Stimulated activated naive CD8-positive, alpha-beta T cell treated with anti-CD3 and anti-CD28 coated beads, Interleukin-15, amount 100 ng/mL, for 72 hours (primary cell): ENCODE data around the gene TOX2.

ENCODE experiments used
- ATAC-seq: fragments of 150-1000 bp; cut with Tn5 transposase; 2 replicates; pipeline ENCODE4 v1.10.0; 2021; ENCODE audit warnings: mild to moderate bottlenecking, moderate library complexity
- DNase-seq, 2 donors: peaks; one replicate each; pipeline ENCODE4 v3.0.0; 2021 to 2022
- H3K27ac Mint-ChIP-seq, 2 donors: one replicate each; pipeline ENCODE4 v1.8.0; 2022; ENCODE audit warnings: mild to moderate bottlenecking in 2 of 2, mixed read lengths in 2 of 2, moderate library complexity in 2 of 2
- H3K27me3 Mint-ChIP-seq: one replicate; pipeline ENCODE4 v1.8.0; 2022; ENCODE audit warnings: mixed read lengths
- H3K4me1 Mint-ChIP-seq: one replicate; pipeline ENCODE4 v1.8.0; 2022; ENCODE audit warnings: mild to moderate bottlenecking, mixed read lengths
- H3K4me3 Mint-ChIP-seq, 2 donors: one replicate each; pipeline ENCODE4 v1.8.0; 2022; ENCODE audit warnings: mild to moderate bottlenecking in 2 of 2, mixed read lengths in 2 of 2, moderate library complexity in 1 of 2
- H3K9me3 Mint-ChIP-seq, 2 donors: one replicate each; pipeline ENCODE4 v1.8.0; 2022; ENCODE audit warnings: mixed read lengths in 2 of 2

TOX2 gene

DNA sequence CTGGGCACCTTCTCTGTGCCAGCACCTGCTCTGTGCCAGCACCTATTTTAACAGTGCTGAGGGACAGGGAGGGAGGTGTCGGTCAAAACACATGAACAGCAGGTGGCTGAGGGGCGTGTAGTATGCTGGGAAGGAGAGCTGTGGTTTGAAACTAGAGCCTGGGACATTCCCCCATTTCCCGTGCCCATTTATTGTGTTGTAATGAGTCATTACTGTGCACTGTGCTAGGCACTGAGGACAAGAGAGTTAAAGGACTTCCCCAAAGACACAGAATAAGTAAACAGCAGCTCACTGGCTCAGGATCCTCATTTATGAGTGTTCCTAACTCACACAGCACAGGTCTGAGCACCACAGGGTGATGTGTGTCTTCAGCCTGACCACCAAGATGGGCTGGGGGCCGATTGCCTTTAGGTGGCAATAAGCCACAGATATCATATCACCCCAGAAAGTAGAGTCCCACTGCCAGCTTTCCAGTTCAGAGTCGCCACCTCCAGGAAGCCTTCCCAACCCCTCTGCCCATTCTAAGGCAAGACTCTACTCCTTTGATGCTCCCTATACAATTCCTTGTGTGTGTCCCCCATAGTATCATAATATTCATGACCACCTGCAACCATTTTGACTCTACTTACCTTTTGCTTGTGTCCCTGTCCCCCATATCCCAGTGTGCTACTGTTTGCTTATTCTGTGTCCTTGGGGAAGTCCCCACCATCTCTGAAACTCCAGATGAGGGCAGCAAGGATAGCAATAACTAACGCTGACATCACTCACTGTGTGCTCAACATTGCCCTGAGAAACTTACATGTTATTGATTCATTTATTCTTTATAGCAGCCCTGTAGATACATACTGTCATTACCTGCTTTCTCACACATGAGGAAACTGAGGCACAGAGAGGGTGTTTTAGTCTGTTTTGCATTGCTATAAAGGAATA is 87.3 kb downstream of the TOX2 start:
- H3K4me3 Mint-ChIP-seq: peak overlapping the region in 1 of 2 donors; percentile 49
- DNase-seq (peak in 1 of 2 donors; percentile 50), ATAC-seq (peak; percentile 90)
- peaks cover 48% of the 10 kb centered on the region for H3K27me3 Mint-ChIP-seq
- H3K27ac Mint-ChIP-seq: peak overlapping the region in 1 of 2 donors; percentile 82
- H3K9me3 Mint-ChIP-seq: peaks cover 10 to 15% of the 10 kb centered on the region in 2 donors
- H3K4me1 Mint-ChIP-seq: peaks cover 15% of the 10 kb centered on the region

DNA sequence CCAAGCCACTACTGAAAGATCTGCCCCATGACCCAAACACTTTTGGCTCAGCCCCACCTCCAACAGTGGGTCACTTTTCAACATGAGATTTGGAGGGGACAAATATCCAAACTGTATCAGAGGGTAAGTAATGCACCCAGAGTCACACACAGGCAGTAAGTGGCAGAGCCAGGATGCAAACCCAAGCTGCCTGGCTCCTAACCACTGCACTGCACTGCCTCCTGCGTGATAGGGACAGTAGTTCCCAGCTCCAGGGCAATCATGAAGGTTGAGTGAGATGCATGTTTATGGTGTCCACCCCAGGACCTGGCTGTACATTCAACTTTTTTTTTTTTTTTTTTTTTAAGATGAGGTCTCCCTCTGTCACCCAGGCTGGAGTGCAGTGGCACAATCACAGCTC is 88.2 kb downstream of the TOX2 start:
- peaks cover 10 to 12% of the 10 kb centered on the region in 2 donors for H3K9me3 Mint-ChIP-seq
- H3K4me1 Mint-ChIP-seq: peaks cover 15% of the 10 kb centered on the region
- DNase-seq (no peak), ATAC-seq (no peak)
- peak overlapping the region in 1 of 2 donors; percentile 82 for H3K27ac Mint-ChIP-seq
- H3K27me3 Mint-ChIP-seq: peaks cover 52% of the 10 kb centered on the region
- H3K4me3 Mint-ChIP-seq: no peak overlapping the region

DNA sequence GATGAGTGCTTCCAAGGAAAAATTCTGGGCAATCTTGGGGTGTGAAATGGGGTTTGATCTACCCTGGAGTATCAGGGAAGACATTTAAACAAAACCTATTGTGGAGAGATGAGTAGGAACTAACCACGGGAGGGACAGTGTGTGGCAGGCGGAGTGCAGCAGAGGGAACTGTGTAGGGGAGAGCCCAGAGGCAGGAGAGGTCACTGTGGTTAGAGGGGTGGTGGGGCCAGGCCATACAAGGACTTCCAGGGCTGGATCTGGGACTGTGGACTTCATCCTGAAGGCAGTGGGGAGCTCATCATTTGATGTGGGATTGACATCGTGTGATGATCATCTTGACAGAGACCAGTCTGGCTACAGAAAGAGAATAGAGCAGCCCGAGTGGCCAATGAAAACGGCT is 89.0 kb downstream of the TOX2 start:
- H3K4me3 Mint-ChIP-seq: no peak overlapping the region
- DNase-seq (no peak), ATAC-seq (no peak)
- peaks cover 15% of the 10 kb centered on the region for H3K4me1 Mint-ChIP-seq
- peaks cover 56% of the 10 kb centered on the region for H3K27me3 Mint-ChIP-seq
- peak overlapping the region; percentile 3 to 9 for H3K27ac Mint-ChIP-seq
- H3K9me3 Mint-ChIP-seq: peaks cover 10 to 11% of the 10 kb centered on the region in 2 donors

DNA sequence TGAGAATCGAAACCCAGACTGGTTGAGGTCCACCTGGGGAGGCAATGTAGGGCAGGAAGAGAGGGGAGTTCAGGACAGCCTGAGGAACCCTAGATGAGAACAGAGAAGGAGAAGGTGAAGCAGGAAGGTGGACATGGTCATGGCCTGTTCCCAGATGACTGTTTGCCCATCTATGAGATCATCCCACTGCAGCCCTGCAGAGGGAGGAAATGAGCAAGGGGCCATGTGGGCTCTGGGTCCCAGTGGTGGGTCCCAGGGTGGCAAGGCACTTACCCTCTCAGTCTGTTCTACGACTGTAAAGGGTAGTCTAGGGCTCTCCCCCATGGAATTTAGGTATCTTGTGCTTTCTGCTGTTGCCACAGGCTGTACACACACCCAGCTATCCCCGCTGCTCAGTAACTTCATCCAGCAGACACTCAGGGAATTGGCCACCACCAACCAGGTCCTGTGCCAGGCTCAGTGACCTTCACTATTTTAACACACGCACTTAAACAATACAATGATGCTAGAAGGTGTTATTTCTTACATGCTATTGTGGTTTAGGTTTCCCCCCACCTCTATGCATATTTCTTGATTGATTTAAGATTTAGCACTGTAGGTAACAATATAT is 89.8 kb downstream of the TOX2 start:
- H3K4me1 Mint-ChIP-seq: peaks cover 15% of the 10 kb centered on the region
- no peak overlapping the region for H3K27ac Mint-ChIP-seq
- peaks cover 10 to 11% of the 10 kb centered on the region in 2 donors for H3K9me3 Mint-ChIP-seq
- no peak overlapping the region for H3K4me3 Mint-ChIP-seq
- DNase-seq (no peak), ATAC-seq (no peak)
- peaks cover 60% of the 10 kb centered on the region for H3K27me3 Mint-ChIP-seq

DNA sequence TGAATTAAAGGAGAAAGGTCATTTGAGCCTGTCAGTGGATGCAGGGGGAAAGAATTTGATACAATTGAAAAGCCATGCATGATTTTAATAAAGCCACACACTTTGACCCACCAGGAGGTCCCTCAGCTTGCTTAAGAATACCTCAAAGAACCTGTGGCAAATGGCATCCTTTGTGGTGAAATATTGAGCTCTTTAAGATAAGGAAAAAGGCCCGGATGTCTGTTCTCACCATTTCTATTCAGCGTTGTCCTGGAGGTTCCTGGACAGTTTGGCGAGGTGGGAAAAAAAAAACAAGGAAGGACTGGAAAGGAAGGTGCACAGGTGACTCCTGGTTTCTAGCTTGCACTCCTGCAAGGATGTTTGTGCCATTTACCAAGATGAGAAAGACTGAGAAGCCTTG is 91.0 kb downstream of the TOX2 start:
- peaks cover 20% of the 10 kb centered on the region for H3K4me1 Mint-ChIP-seq
- H3K27ac Mint-ChIP-seq: no peak overlapping the region
- H3K4me3 Mint-ChIP-seq: no peak overlapping the region
- H3K9me3 Mint-ChIP-seq: peaks cover 0 to under 1% of the 10 kb centered on the region in 2 donors
- DNase-seq (no peak), ATAC-seq (no peak)
- H3K27me3 Mint-ChIP-seq: peaks cover 60% of the 10 kb centered on the region

DNA sequence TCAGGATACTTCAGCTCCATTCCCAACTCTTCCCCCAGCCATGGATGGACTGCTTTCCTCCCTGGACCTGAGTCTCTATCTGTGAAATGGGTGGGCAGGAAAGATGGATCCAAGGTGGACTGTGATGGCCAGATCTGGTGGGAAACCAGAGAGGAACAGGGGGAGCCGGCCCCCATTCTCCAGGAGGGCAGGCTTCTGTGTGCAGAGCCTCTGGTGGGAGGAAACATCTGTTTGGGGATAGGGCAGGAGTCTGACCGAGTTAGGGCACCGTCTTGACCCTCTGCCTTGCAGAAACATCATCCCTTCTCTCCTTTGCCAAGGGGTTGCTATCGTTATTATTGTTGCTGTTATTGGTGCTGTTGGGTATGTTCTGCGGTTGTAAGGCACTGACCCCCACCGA is 91.5 kb downstream of the TOX2 start:
- Mint-ChIP-seq H3K4me3 (no peak overlapping the region), H3K9me3 (no peaks in the 10 kb centered on the region), H3K4me1 (peaks cover 25% of the 10 kb centered on the region), H3K27me3 (peaks cover 62% of the 10 kb centered on the region), H3K27ac (no peak overlapping the region)
- DNase-seq: no peak
- ATAC-seq: no peak

DNA sequence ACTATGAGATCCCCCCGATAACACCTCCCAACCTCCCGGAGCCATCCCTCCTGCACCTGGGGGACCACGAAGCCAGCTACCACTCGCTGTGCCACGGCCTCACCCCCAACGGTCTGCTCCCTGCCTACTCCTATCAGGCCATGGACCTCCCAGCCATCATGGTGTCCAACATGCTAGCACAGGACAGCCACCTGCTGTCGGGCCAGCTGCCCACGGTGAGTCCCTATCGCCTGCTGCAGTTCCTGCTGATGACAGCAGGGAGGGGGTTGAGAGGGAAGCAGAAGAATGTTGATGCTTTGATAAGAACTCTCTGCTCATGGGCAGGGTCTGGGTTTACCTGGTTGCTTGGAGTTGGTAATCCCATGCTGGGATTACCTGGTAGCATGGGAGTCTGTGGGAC is 91.9 kb downstream of the TOX2 start:
- Mint-ChIP-seq H3K4me1 (peaks cover 26% of the 10 kb centered on the region), H3K4me3 (no peak overlapping the region), H3K9me3 (no peaks in the 10 kb centered on the region), H3K27me3 (peaks cover 67% of the 10 kb centered on the region), H3K27ac (no peak overlapping the region)
- DNase-seq: no peak
- ATAC-seq: no peak

DNA sequence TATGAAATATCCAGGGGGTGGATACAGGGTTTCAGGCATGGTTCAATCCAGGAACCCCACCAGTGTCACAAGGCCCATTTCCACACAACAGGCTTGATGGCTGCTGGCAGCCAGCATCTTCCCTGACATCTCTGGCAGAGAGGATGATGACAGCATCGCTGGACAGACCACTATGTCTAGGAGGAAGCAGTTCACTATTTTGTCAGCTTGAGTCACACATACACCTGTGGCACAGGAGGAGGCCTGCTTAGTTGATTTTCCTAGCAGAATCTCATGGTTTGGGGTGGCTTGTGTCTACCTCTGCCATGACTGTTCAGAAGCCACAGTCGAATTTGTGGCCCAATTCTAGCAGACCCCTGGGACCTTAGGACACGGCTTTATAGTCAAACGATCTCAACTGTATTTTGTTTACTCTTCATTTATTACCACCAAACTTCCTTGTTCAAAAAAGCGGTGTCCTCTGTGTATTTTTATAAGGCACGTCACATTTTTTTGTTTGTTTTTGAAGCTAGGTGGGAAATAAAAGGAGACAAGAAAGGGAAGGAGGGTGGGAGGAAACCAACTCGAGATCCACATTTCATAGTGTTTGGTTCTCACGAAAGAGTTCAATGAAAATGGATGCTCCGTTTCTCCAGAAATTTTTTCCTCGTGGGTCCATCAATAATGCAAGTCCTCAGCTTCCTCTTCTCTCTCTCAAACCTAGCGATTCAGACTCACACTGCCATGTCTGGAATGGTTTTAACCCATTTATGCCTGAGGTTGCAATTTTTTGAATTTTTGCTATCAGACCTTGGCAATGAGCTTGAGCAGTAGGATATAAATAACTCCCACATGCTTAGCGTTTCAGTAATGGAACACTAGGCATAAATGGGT is 94.4 kb downstream of the TOX2 start:
- Mint-ChIP-seq H3K27ac (no peak overlapping the region), H3K9me3 (no peaks in the 10 kb centered on the region)

DNA sequence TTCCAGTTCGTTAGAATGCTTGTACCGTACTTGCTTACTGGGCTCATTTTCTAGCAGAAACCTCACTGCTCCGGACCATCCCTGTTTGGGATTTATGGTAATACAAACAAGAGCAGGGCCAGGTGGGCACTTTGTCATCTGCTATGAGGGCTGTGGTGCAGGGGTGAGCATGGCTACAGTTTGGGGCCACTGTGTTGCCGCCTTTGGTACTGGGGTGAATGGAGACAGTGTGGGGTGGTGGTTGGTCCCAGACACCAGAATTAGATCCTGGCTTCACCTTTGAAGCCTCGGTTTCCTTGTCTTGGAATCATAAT is 95.0 kb downstream of the TOX2 start:
- no peak for DNase-seq
- H3K27ac Mint-ChIP-seq: no peak overlapping the region
- H3K9me3 Mint-ChIP-seq: no peaks in the 10 kb centered on the region
- peaks cover 22% of the 10 kb centered on the region for H3K4me1 Mint-ChIP-seq
- H3K4me3 Mint-ChIP-seq: no peak overlapping the region
- no peak for ATAC-seq
- H3K27me3 Mint-ChIP-seq: peaks cover 68% of the 10 kb centered on the region

More for the DNA sequence above, 94.4 kb downstream of the TOX2 start:
- ATAC-seq: no peak
- H3K27me3 Mint-ChIP-seq: peaks cover 73% of the 10 kb centered on the region
- no peak overlapping the region for H3K4me3 Mint-ChIP-seq
- peaks cover 22% of the 10 kb centered on the region for H3K4me1 Mint-ChIP-seq
- DNase-seq: no peak

DNA sequence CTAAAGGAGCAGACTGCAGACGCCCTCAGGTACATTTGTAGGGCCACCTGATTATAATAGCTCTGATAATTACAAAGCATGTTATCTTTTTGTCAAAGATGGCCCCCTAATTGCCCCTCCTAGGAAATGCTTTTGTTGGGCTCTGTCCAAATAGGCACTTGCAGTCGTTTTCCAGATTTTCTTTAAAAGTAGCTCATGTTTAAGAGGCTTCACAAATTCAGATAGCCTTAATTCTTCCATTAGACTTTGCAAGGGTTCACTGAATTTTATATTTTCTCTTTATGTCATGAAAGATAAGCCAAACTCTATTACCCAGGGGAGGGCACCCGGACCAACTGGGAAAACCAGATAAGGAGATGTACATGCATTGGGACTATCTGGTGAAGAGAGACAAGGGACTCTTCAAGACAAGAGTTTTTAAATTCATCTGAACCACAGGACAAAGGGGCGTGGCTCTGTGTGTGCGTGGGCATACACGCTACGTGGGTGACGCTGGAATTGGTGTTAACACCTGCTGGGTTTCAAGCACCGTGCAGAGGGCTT is 95.6 kb downstream of the TOX2 start:
- H3K4me3 Mint-ChIP-seq: no peak overlapping the region
- ATAC-seq: no peak
- peaks cover 22% of the 10 kb centered on the region for H3K4me1 Mint-ChIP-seq
- H3K27me3 Mint-ChIP-seq: peaks cover 68% of the 10 kb centered on the region
- H3K9me3 Mint-ChIP-seq: no peaks in the 10 kb centered on the region
- H3K27ac Mint-ChIP-seq: no peak overlapping the region
- no peak for DNase-seq

DNA sequence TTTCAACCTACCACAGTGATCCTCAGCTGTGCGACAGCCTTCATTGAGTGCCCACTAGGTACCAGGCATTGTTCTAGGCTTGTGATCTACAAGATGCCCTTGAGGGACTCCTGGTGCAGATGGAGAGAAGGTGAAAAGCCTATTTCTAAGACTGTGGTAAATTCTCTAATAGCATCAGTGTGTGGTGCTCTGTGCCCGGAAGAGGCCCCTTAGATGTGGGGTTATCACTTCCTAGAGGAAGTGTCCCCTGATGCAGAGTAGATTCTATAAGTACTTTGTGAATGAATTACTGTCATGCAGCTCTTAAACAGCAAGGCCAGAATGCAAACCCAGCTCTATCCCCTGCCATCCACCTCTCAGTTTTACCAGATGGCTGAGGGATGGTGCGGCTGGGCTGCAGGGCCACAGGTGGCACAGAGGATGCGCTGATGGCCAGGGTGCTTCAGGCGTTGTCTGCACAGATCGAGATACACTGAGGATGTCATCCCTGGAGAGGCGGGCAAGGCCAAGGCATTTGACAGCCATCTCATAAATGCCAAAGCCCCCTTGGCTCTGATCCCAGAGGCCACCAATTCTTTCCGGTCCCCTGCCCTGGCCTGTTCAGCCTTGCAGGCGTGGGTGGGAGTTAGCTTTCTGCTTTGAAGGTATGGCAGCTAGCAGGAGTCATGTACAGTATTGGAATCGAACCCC is 96.7 kb downstream of the TOX2 start:
- DNase-seq (peak in 1 of 2 donors; percentile 22), ATAC-seq (peak; percentile 93)
- Mint-ChIP-seq H3K9me3 (no peaks in the 10 kb centered on the region), H3K4me1 (peaks cover 22% of the 10 kb centered on the region), H3K4me3 (peak overlapping the region in 1 of 2 donors; percentile 37), H3K27me3 (peaks cover 63% of the 10 kb centered on the region), H3K27ac (peak overlapping the region; percentile 27 to 82)

DNA sequence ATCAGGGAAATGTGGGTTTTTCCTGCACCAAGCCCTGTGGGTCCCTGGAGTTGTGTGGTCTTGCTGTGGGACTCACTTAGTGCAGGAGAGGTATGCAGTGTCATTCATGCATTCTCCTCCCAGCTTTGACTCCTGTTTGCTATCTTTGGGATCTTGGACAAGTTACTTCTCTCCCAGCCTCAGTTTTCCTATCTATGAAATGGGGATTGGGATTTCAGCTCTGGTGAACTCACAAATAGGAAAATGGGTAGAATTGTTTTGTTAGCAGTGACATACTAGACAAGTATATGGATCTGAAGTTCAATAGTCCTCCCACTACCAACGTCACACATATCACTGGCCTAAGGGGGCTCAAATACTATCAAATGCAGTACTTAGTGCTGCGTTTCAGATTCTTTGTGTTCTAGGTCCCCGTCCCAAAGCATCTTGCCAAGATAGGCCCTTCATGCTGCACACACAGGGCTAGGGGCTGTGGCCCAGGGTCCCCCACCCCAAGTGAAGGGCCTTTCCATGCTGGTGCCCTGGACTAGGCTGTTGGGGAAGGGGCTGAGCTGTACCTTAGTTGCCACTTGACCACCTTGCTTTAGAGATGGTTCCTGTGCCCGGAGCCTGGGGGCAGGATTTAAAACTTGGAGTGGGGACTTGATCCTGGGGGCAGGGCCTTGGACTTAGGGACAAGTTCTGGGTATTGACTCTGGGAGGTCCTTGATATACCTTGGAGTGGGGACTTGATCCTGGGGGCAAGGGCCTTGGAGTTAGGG is 98.0 kb downstream of the TOX2 start:
- H3K4me3 Mint-ChIP-seq: no peak overlapping the region
- no peaks in the 10 kb centered on the region for H3K9me3 Mint-ChIP-seq
- no peak for ATAC-seq
- H3K4me1 Mint-ChIP-seq: peaks cover 23% of the 10 kb centered on the region
- peaks cover 62% of the 10 kb centered on the region for H3K27me3 Mint-ChIP-seq
- no peak overlapping the region for H3K27ac Mint-ChIP-seq
- DNase-seq: no peak

DNA sequence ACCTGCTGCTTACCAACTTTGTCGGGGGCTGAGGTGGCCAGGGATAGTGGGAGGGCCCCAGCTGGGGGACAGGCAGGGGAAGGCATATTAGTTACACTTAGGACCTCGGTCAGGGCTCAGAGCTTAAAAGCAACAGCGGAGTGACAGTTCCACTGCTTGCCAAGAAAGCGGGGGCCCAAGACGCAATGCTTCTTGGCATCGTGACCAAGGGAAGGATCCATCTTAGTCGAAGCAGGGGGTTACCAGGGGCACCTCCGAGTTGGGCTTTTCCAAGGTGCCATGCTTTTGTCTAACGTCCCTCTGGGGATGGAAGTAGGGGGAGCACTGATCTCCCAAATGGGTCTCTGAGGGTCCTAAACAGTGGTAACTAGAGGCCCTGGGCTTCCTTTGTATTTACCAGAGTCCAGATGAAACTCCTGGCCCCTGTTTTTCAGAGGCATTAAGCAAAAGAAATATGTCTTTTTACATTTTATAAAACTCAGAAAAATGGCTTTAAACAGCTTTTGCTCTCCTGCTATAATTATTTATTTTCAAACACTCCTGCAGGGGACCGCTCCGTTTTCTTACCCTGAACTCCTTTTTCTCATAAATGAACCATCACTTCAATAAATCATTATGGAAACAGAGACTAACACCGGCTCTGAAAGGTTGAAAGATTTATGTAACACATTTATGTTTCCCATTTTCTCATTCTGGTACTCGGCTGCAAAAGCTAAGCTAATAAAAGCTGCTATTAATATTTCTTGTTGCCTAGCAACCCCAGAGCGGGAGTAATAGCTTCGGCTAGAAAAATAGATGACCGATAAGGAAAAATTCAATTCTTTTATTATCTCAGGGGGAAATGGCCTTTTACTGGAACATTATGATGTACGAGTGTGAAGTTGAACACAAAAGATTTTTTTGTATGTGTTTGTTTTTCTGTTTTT is 100.4 kb downstream of the TOX2 start:
- no peaks in the 10 kb centered on the region for H3K9me3 Mint-ChIP-seq
- DNase-seq (no peak), ATAC-seq (no peak)
- peaks cover 45% of the 10 kb centered on the region for H3K27me3 Mint-ChIP-seq
- H3K4me3 Mint-ChIP-seq: no peak overlapping the region
- H3K4me1 Mint-ChIP-seq: peaks cover 45% of the 10 kb centered on the region
- H3K27ac Mint-ChIP-seq: no peak overlapping the region
